Neural crest cell (in vitro differentiated cells): ENCODE measurements around the gene UMAD1. TPM values are rescaled to one million over a fixed set of nuclear protein-coding genes. Genes with fewer than 3 reads are reported as not detected.

ENCODE experiments used
- DNase-seq: peaks from one replicate; pipeline ENCODE4 v3.0.0; 2021; ENCODE audit warnings: low read depth, mixed read lengths, low spot score
- H3K27ac Mint-ChIP-seq: one replicate; pipeline ENCODE4 v1.8.0; 2021; ENCODE audit warnings: mild to moderate bottlenecking, mixed read lengths; ENCODE audit not compliant: unreplicated experiment
- H3K27me3 Mint-ChIP-seq: 2 replicates; pipeline ENCODE4 v1.8.0; 2021; ENCODE audit warnings: low read depth, mild to moderate bottlenecking, mixed read lengths
- H3K36me3 Mint-ChIP-seq: 2 replicates; pipeline ENCODE4 v1.8.0; 2021; ENCODE audit warnings: low read depth, mild to moderate bottlenecking, mixed read lengths
- H3K4me1 Mint-ChIP-seq: 2 replicates; pipeline ENCODE4 v1.8.0; 2021; ENCODE audit warnings: mixed read lengths
- H3K4me3 Mint-ChIP-seq: one replicate; pipeline ENCODE4 v1.8.0; 2021; ENCODE audit warnings: mild to moderate bottlenecking, mixed read lengths
- H3K9me3 Mint-ChIP-seq: 2 replicates; pipeline ENCODE4 v1.8.0; 2021; ENCODE audit warnings: mixed read lengths
- CTCF ChIP-seq: fragments of 200-600 bp; sonication (generic); conservative IDR thresholded peaks from 2 replicates; pipeline ENCODE4 v1.5.0; 2021; ENCODE audit warnings: antibody characterized with exemption, mild to moderate bottlenecking
- total RNA-seq: library from RNA; stranded (reverse); gene quantifications from 2 replicates; pipeline ENCODE4 v1.2.1, GENCODE V29; 2021

The UMAD1 gene
- total RNA-seq, 1 donor from 2014 or later = 9.8 TPM

- Mint-ChIP-seq H3K4me1 (no peaks in the 10 kb centered on the region), H3K9me3 (peaks cover 4% of the 10 kb centered on the region), H3K36me3 (peaks cover 9% of the 10 kb centered on the region), H3K4me3 (no peak overlapping the region), H3K27ac (no peak overlapping the region), H3K27me3 (no peaks in the 10 kb centered on the region)
- DNase-seq = no peak
- no peak for TF ChIP-seq CTCF
Measured at GRCh38 chr7:7792056-7792455, 151.5 kb downstream of the UMAD1 start.

GRCh38 chr7:7793249-7793648, 152.7 kb downstream of the UMAD1 start:
- peaks cover 12% of the 10 kb centered on the region for H3K36me3 Mint-ChIP-seq
- no peaks in the 10 kb centered on the region for H3K27me3 Mint-ChIP-seq
- H3K9me3 Mint-ChIP-seq = peaks cover 4% of the 10 kb centered on the region
- no peak for TF ChIP-seq CTCF
- no peak overlapping the region for H3K4me3 Mint-ChIP-seq
- H3K27ac Mint-ChIP-seq = no peak overlapping the region
- no peaks in the 10 kb centered on the region for H3K4me1 Mint-ChIP-seq
- no peak for DNase-seq

- no peak for TF ChIP-seq CTCF
- Mint-ChIP-seq H3K9me3 (peaks cover 4% of the 10 kb centered on the region), H3K4me1 (no peaks in the 10 kb centered on the region), H3K27me3 (no peaks in the 10 kb centered on the region), H3K36me3 (peaks cover 12% of the 10 kb centered on the region), H3K27ac (no peak overlapping the region), H3K4me3 (no peak overlapping the region)
- no peak for DNase-seq
Measured at GRCh38 chr7:7793921-7794320, 153.4 kb downstream of the UMAD1 start.

GRCh38 chr7:7795203-7795602, 154.7 kb downstream of the UMAD1 start:
- Mint-ChIP-seq H3K27me3 (no peaks in the 10 kb centered on the region), H3K4me1 (no peaks in the 10 kb centered on the region), H3K36me3 (peaks cover 12% of the 10 kb centered on the region), H3K4me3 (no peak overlapping the region), H3K9me3 (peaks cover 4% of the 10 kb centered on the region), H3K27ac (no peak overlapping the region)
- no peak for DNase-seq
- TF ChIP-seq CTCF = no peak

- no peaks in the 10 kb centered on the region for H3K27me3 Mint-ChIP-seq
- H3K27ac Mint-ChIP-seq = no peak overlapping the region
- no peak for DNase-seq
- H3K4me3 Mint-ChIP-seq = no peak overlapping the region
- no peak for TF ChIP-seq CTCF
- peaks cover 12% of the 10 kb centered on the region for H3K36me3 Mint-ChIP-seq
- peaks cover 4% of the 10 kb centered on the region for H3K9me3 Mint-ChIP-seq
- H3K4me1 Mint-ChIP-seq = no peaks in the 10 kb centered on the region
Measured at GRCh38 chr7:7795630-7796121, 155.1 kb downstream of the UMAD1 start.

- no peaks in the 10 kb centered on the region for H3K4me1 Mint-ChIP-seq
- no peak overlapping the region for H3K27ac Mint-ChIP-seq
- DNase-seq = no peak
- H3K36me3 Mint-ChIP-seq = peaks cover 12% of the 10 kb centered on the region
- H3K9me3 Mint-ChIP-seq = peaks cover 4% of the 10 kb centered on the region
- H3K4me3 Mint-ChIP-seq = no peak overlapping the region
- no peaks in the 10 kb centered on the region for H3K27me3 Mint-ChIP-seq
- no peak for TF ChIP-seq CTCF
Measured at GRCh38 chr7:7798510-7798909, 158.0 kb downstream of the UMAD1 start.
